ENCODE measurements around the gene ALCAM. TPM values are rescaled to one million over a fixed set of nuclear protein-coding genes. Genes with fewer than 3 reads are reported as not detected.

The ALCAM gene
- total and polyA plus RNA-seq, 2 donors (not counting 1 experiment from before 2014, with no cell fraction given): 6.2 to 23.8 TPM

DNA sequence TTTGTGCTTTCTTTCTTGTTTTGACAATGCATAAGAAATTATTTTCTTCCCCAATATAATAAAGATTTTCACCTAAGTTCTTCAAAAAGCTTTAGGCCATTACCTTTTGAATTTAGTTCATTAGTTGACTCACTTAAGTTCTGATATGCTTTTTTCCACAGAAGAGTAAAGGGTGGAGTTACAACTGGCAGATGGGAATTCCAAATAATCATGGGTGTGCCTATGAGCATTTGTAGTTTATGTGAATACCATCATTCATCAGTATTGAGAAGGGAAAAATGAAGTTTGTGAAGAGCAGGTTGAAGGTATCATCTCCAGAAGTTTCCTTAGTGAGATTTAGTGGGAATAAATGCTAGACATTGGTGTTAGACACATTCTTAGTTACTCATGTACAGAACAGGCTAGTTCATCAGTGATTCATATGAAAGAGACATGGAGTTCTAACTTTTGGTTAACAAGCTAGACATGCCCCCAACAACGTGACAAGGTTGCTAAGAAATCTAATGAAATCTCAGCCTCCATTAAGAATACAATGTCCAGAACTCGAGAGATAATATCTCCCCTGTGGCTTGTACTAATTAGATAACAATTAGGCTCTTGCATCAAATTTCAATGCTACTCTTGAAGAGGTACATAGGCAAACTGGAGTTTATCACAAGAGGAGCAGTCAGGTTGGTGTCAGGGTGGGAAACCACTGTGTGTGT lies 16.9 kb upstream of the ALCAM start:
- peaks cover 20% of the 10 kb centered on the region for H3K4me1 Mint-ChIP-seq
- no peaks in the 10 kb centered on the region for H4K20me1 ChIP-seq (ENCODE audit: control insufficient read depth, insufficient read depth, low read length, poor library complexity, severe bottlenecking)
- no peaks in the 10 kb centered on the region for H3K9me3 Mint-ChIP-seq (ENCODE audit: insufficient read depth)
- no peak overlapping the region for H3K4me3 Mint-ChIP-seq
- no peak overlapping the region for H3K27ac Mint-ChIP-seq
- H3K4me3 ChIP-seq (ENCODE audit: control extremely low read depth in 1 of 5, extremely low read depth in 1 of 5, insufficient read depth in 1 of 5, low read depth in 2 of 5, low read length in 4 of 5): no peak overlapping the region
- intact Hi-C loops (cut with micrococcal nuclease): no loop called here
- no peak overlapping the region for H3K4me2 ChIP-seq (replicated peaks; ENCODE audit: low read depth, low read length, poor library complexity, severe bottlenecking)
- ATAC-seq (ENCODE audit: low read depth): no peak
- CTCF ChIA-PET: no interaction called here
- no peaks in the 10 kb centered on the region for H3K79me2 ChIP-seq (ENCODE audit: control insufficient read depth, insufficient read depth, low read length)
- H3K27me3 ChIP-seq (replicated peaks in 1 of 4; ENCODE audit: control extremely low read depth in 1 of 4, control insufficient read depth in 3 of 4, insufficient read depth in 4 of 4, low read length in 3 of 4): peaks cover 0 to 19% (median 16%) of the 10 kb centered on the region in 4 experiments
- peaks cover 16% of the 10 kb centered on the region in 2 donors for H3K4me1 ChIP-seq (ENCODE audit: control insufficient read depth in 2 of 2, insufficient read depth in 2 of 2, low read length in 2 of 2)
- no peaks in the 10 kb centered on the region for H3K9me3 ChIP-seq (ENCODE audit: control extremely low read depth in 1 of 3, control insufficient read depth in 2 of 3, insufficient read depth in 1 of 3, low read length in 2 of 3)
- H3K9ac ChIP-seq (ENCODE audit: low read length): no peak overlapping the region
- H2AFZ ChIP-seq (ENCODE audit: insufficient read depth, low read depth, low read length, poor library complexity, severe bottlenecking): no peak overlapping the region
- H3K27ac ChIP-seq (ENCODE audit: low read length in 2 of 2): no peak overlapping the region
- peaks cover 24% of the 10 kb centered on the region for H3K27me3 Mint-ChIP-seq
- H3K36me3 ChIP-seq (replicated peaks in 1 of 2; ENCODE audit: control extremely low read depth in 1 of 2, control insufficient read depth in 1 of 2, extremely low read depth in 1 of 2, insufficient read depth in 2 of 2, low read length in 1 of 2): no peaks in the 10 kb centered on the region
- TF ChIP-seq EZH2 (IDR thresholded peaks at IDR 0.05; ENCODE audit: borderline replicate concordance, insufficient read depth, low read depth, low read length, poor library complexity, severe bottlenecking): no peak
- TF ChIP-seq, protein P1, sequence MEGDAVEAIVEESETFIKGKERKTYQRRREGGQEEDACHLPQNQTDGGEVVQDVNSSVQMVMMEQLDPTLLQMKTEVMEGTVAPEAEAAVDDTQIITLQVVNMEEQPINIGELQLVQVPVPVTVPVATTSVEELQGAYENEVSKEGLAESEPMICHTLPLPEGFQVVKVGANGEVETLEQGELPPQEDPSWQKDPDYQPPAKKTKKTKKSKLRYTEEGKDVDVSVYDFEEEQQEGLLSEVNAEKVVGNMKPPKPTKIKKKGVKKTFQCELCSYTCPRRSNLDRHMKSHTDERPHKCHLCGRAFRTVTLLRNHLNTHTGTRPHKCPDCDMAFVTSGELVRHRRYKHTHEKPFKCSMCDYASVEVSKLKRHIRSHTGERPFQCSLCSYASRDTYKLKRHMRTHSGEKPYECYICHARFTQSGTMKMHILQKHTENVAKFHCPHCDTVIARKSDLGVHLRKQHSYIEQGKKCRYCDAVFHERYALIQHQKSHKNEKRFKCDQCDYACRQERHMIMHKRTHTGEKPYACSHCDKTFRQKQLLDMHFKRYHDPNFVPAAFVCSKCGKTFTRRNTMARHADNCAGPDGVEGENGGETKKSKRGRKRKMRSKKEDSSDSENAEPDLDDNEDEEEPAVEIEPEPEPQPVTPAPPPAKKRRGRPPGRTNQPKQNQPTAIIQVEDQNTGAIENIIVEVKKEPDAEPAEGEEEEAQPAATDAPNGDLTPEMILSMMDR (IDR thresholded peaks at IDR 0.05): no peak
- POLR2A ChIA-PET: no interaction called here
- DNase-seq: no peak
- WGBS (ENCODE audit: insufficient coverage): no CpG with 5 or more reads among the region's 2 CpGs

DNA sequence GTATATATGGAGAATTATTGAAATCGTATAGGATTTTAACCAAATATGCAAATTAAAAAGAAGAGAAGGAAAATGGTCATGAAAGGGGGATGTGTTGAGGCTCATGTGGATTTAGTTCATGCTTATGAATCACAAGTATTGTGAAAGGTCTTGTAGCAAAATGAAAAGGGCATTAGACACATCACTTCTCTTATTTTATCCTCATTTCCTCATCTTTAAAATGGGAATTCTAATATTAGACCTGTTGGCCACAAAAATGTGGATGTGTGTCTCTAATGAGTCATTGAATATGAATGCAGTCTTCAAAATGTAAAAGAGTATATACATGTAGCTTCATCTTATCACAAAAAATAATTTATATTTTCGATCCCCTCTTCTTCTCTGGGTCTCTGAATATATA lies 14.9 kb upstream of the ALCAM start:
- Histone ChIP-seq H2AFZ (ENCODE audit: insufficient read depth, low read depth, low read length, poor library complexity, severe bottlenecking) (no peak overlapping the region), H3K27me3 (replicated peaks in 1 of 4; ENCODE audit: control extremely low read depth in 1 of 4, control insufficient read depth in 3 of 4, insufficient read depth in 4 of 4, low read length in 3 of 4) (peaks cover 0 to 19% (median 16%) of the 10 kb centered on the region in 4 experiments), H4K20me1 (ENCODE audit: control insufficient read depth, insufficient read depth, low read length, poor library complexity, severe bottlenecking) (no peaks in the 10 kb centered on the region), H3K27ac (ENCODE audit: low read length in 2 of 2) (no peak overlapping the region), H3K79me2 (ENCODE audit: control insufficient read depth, insufficient read depth, low read length) (no peaks in the 10 kb centered on the region), H3K9ac (ENCODE audit: low read length) (no peak overlapping the region), H3K4me2 (replicated peaks; ENCODE audit: low read depth, low read length, poor library complexity, severe bottlenecking) (no peak overlapping the region), H3K9me3 (ENCODE audit: control extremely low read depth in 1 of 3, control insufficient read depth in 2 of 3, insufficient read depth in 1 of 3, low read length in 2 of 3) (no peaks in the 10 kb centered on the region), H3K36me3 (replicated peaks in 1 of 2; ENCODE audit: control extremely low read depth in 1 of 2, control insufficient read depth in 1 of 2, extremely low read depth in 1 of 2, insufficient read depth in 2 of 2, low read length in 1 of 2) (no peaks in the 10 kb centered on the region), H3K4me1 (ENCODE audit: control insufficient read depth in 2 of 2, insufficient read depth in 2 of 2, low read length in 2 of 2) (peaks cover 16% of the 10 kb centered on the region in 2 donors), H3K4me3 (ENCODE audit: control extremely low read depth in 1 of 5, extremely low read depth in 1 of 5, insufficient read depth in 1 of 5, low read depth in 2 of 5, low read length in 4 of 5) (no peak overlapping the region)
- CTCF ChIA-PET: no interaction called here
- POLR2A ChIA-PET: interaction anchor here (0.6 kb wide), 1 partner anchor 17 kb away, joined by 5 read pairs; no protein-coding TSS in a partner anchor
- Mint-ChIP-seq H3K27me3 (peaks cover 27% of the 10 kb centered on the region), H3K9me3 (ENCODE audit: insufficient read depth) (no peaks in the 10 kb centered on the region), H3K27ac (no peak overlapping the region), H3K4me1 (peaks cover 24% of the 10 kb centered on the region), H3K4me3 (no peak overlapping the region)
- no peak for TF ChIP-seq EZH2 (IDR thresholded peaks at IDR 0.05; ENCODE audit: borderline replicate concordance, insufficient read depth, low read depth, low read length, poor library complexity, severe bottlenecking)
- TF ChIP-seq, protein P1 (IDR thresholded peaks at IDR 0.05): no peak
- DNase-seq: no peak
- intact Hi-C loops (cut with micrococcal nuclease): no loop called here
- 83% methylated on average over 1 of the region's 2 CpGs for WGBS (ENCODE audit: insufficient coverage)
- no peak for ATAC-seq (ENCODE audit: low read depth)

Measured in B cell (primary cell).